HepG2 (cell line): ENCODE data around the gene DHFR. TPM values are rescaled to one million over a fixed set of nuclear protein-coding genes. Genes with fewer than 3 reads are reported as not detected.

Experiments
- ARNTL ChIP-seq: sonication (generic); formaldehyde crosslinking; IDR thresholded peaks from 2 replicates; pipeline ENCODE4 v1.4.0; 2020; ENCODE audit warnings: mild to moderate bottlenecking, missing genetic modification reagents
- BRD4 ChIP-seq: sonication (generic); formaldehyde crosslinking; IDR thresholded peaks from 2 replicates; pipeline ENCODE4 v1.4.0; 2020; ENCODE audit warnings: missing genetic modification reagents
- ERF ChIP-seq: IDR thresholded peaks from 2 replicates; pipeline ENCODE4 v1.6.1; 2018; ENCODE audit warnings: missing biosample characterization, missing genetic modification reagents
- HNRNPL ChIP-seq: fragments of 200-400 bp; formaldehyde crosslinking; IDR thresholded peaks from 2 replicates; pipeline ENCODE4 v1.6.1; 2017; ENCODE audit warnings: mild to moderate bottlenecking, low read depth, low read length
- MTA3 ChIP-seq: sonication (generic); formaldehyde crosslinking; IDR thresholded peaks from 2 replicates; pipeline ENCODE4 v1.4.0; 2020; ENCODE audit warnings: missing genetic modification reagents
- SALL1 ChIP-seq: sonication (generic); formaldehyde crosslinking; IDR thresholded peaks from 2 replicates; pipeline ENCODE4 v1.8.0; 2022; ENCODE audit warnings: mild to moderate bottlenecking, missing genetic modification reagents
- SYNCRIP ChIP-seq: fragments of 200-400 bp; formaldehyde crosslinking; IDR thresholded peaks from 2 replicates; pipeline ENCODE4 v1.6.1; 2018; ENCODE audit warnings: mild to moderate bottlenecking, low read depth, low read length; ENCODE audit not compliant: insufficient read depth
- TEF ChIP-seq: sonication (generic); formaldehyde crosslinking; IDR thresholded peaks from 2 replicates; pipeline ENCODE4 v1.5.0; 2020; ENCODE audit warnings: missing genetic modification reagents
- THAP11 ChIP-seq: IDR thresholded peaks from 2 replicates; pipeline ENCODE4 v1.6.1; 2016; ENCODE audit warnings: missing biosample characterization, missing genetic modification reagents
- ZNF382 ChIP-seq: sonication (generic); formaldehyde crosslinking; IDR thresholded peaks from 2 replicates; pipeline ENCODE4 v1.5.0; 2020; ENCODE audit warnings: missing genetic modification reagents, mild to moderate bottlenecking, borderline replicate concordance
- ZNF431 ChIP-seq: sonication (generic); formaldehyde crosslinking; IDR thresholded peaks from 2 replicates; pipeline ENCODE4 v1.9.0; 2022; ENCODE audit warnings: missing genetic modification reagents, low read depth, mild to moderate bottlenecking, borderline replicate concordance
- ZNF574 ChIP-seq: sonication (generic); formaldehyde crosslinking; IDR thresholded peaks from 2 replicates; pipeline ENCODE4 v1.4.0; 2020; ENCODE audit warnings: missing genetic modification reagents
- ZNF619 ChIP-seq: sonication (generic); formaldehyde crosslinking; IDR thresholded peaks from 2 replicates; pipeline ENCODE4 v1.4.0; 2020; ENCODE audit warnings: mild to moderate bottlenecking, missing genetic modification reagents
- ZNF704 ChIP-seq: sonication (generic); formaldehyde crosslinking; IDR thresholded peaks from 2 replicates; pipeline ENCODE4 v1.8.1; 2023; ENCODE audit warnings: mild to moderate bottlenecking, inconsistent platforms, moderate library complexity, missing genetic modification reagents, borderline replicate concordance
- ZNF766 ChIP-seq: sonication (generic); formaldehyde crosslinking; IDR thresholded peaks from 2 replicates; pipeline ENCODE4 v1.5.0; 2020; ENCODE audit warnings: missing genetic modification reagents, borderline replicate concordance
- ZNF772 ChIP-seq: sonication (generic); formaldehyde crosslinking; IDR thresholded peaks from 2 replicates; pipeline ENCODE4 v1.5.0; 2020; ENCODE audit warnings: mild to moderate bottlenecking, missing genetic modification reagents
- polyA plus RNA-seq, 8 experiments: library from polyadenylated mRNA; depleted of rRNA in 3 of 8; stranded (reverse) in 7 of 8; unstranded in 1 of 8; fragments of >200 nt; fragmentation: Illumina TruSeq in 4 of 8; extraction: Trizol in 4 of 8; gene quantifications; 2 replicates each; pipeline versions ENCODE4 v1.2.1 to v1.2.3, GENCODE V29; 2011 to 2016; ENCODE audit warnings: low read depth in 4 of 8, missing spikeins in 1 of 8, mixed read lengths in 1 of 8; ENCODE audit not compliant: insufficient read depth in 1 of 8
- total RNA-seq, 5 experiments: library from RNA; depleted of rRNA; stranded (reverse); fragments of >200 nt; fragmentation: Illumina TruSeq; extraction: Trizol; gene quantifications; 2 replicates each; pipeline ENCODE4 v1.2.3, GENCODE V29; 2016; ENCODE audit warnings: low read depth in 1 of 5
- TF ChIP-seq, protein P1 (sequence below): sonication (generic); formaldehyde crosslinking; IDR thresholded peaks from 2 replicates; pipeline ENCODE4 v1.5.0; 2020; ENCODE audit warnings: missing genetic modification reagents
- TF ChIP-seq, protein P2 (sequence below): sonication (generic); formaldehyde crosslinking; IDR thresholded peaks from 2 replicates; pipeline ENCODE4 v1.4.0; 2020; ENCODE audit warnings: missing genetic modification reagents
- TF ChIP-seq, protein P3 (sequence below): IDR thresholded peaks from 2 replicates; pipeline ENCODE4 v1.6.1; 2018; ENCODE audit warnings: missing genetic modification reagents

DHFR gene
- total and polyA plus RNA-seq, 2 of the 13 experiments (the other 11 are each of a cell fraction or from before 2014, with no cell fraction given), result 22.8 to 59.0 TPM

- TF ChIP-seq THAP11 (peak; percentile 53; the same call in 1 of the 2 replicates), ZNF766 (CRISPR knock-in tag) (no peak), MTA3 (CRISPR knock-in tag) (no peak), ARNTL (peak; percentile 71), ZNF619 (CRISPR knock-in tag) (no peak), ZNF704 (CRISPR knock-in tag) (0 out of 2 replicates have a peak, but pooled peaks have one; percentile 49), HNRNPL (no peak), ZNF574 (CRISPR knock-in tag) (peak; percentile 58), ERF (CRISPR knock-in tag) (peak; percentile 38; the same call in 1 of the 2 replicates), BRD4 (CRISPR knock-in tag) (no peak), TEF (CRISPR knock-in tag) (no peak), SALL1 (CRISPR knock-in tag) (peak; percentile 18; the same call in 1 of the 2 replicates), ZNF431 (CRISPR knock-in tag) (peak; percentile 25; the same call in 1 of the 2 replicates), SYNCRIP (no peak), ZNF382 (CRISPR knock-in tag) (no peak), ZNF772 (CRISPR knock-in tag) (peak; percentile 68; the same call in 1 of the 2 replicates)
- TF ChIP-seq, protein P1, sequence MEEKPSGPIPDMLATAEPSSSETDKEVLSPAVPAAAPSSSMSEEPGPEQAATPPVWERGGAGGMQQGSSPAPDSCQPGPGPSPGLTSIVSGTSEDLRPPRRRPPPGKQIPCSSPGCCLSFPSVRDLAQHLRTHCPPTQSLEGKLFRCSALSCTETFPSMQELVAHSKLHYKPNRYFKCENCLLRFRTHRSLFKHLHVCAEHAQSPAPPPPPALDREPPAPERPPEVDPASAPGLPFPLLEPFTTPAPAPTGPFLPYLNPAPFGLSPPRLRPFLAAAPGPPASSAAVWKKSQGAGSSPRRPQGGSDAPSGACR (CRISPR knock-in tag), result peak; percentile 22; the same call in 1 of the 2 replicates
- TF ChIP-seq, protein P2, sequence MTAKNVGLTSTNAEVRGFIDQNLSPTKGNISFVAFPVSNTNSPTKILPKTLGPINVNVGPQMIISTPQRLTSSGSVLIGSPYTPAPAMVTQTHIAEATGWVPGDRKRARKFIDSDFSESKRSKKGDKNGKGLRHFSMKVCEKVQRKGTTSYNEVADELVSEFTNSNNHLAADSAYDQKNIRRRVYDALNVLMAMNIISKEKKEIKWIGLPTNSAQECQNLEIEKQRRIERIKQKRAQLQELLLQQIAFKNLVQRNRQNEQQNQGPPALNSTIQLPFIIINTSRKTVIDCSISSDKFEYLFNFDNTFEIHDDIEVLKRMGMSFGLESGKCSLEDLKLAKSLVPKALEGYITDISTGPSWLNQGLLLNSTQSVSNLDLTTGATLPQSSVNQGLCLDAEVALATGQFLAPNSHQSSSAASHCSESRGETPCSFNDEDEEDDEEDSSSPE (CRISPR knock-in tag), result peak; percentile 90
- TF ChIP-seq, protein P3, sequence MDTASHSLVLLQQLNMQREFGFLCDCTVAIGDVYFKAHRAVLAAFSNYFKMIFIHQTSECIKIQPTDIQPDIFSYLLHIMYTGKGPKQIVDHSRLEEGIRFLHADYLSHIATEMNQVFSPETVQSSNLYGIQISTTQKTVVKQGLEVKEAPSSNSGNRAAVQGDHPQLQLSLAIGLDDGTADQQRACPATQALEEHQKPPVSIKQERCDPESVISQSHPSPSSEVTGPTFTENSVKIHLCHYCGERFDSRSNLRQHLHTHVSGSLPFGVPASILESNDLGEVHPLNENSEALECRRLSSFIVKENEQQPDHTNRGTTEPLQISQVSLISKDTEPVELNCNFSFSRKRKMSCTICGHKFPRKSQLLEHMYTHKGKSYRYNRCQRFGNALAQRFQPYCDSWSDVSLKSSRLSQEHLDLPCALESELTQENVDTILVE (CRISPR knock-in tag), result no peak
These were observed at the start of gene DHFR, which contains the start of gene MSH3 (continued) for GRCh38 chr5:80654391-80655230.
